ENCODE data around the gene HUNK. TPM values are rescaled to one million over a fixed set of nuclear protein-coding genes. Genes with fewer than 3 reads are reported as not detected.

The HUNK gene
- total and polyA plus RNA-seq, 2 donors (not counting 1 experiment from before 2014, with no cell fraction given) = 0.01 to 0.07 TPM

GRCh38 chr21:31900121-31900895 lies 27.5 kb downstream of the HUNK start:
- Mint-ChIP-seq H3K4me3 (no peak overlapping the region), H3K27me3 (peaks cover 7% of the 10 kb centered on the region), H3K27ac (no peak overlapping the region), H3K9me3 (ENCODE audit: insufficient read depth) (no peaks in the 10 kb centered on the region), H3K4me1 (no peaks in the 10 kb centered on the region)
- CTCF ChIA-PET = no interaction called here
- H3K36me3 ChIP-seq (replicated peaks in 1 of 2; ENCODE audit: control extremely low read depth in 1 of 2, control insufficient read depth in 1 of 2, extremely low read depth in 1 of 2, insufficient read depth in 2 of 2, low read length in 1 of 2) = no peaks in the 10 kb centered on the region
- peaks cover 0 to 5% (median 1%) of the 10 kb centered on the region in 4 experiments for H3K27me3 ChIP-seq (replicated peaks in 1 of 4; ENCODE audit: control extremely low read depth in 1 of 4, control insufficient read depth in 3 of 4, insufficient read depth in 4 of 4, low read length in 3 of 4)
- no peak overlapping the region for H3K9ac ChIP-seq (ENCODE audit: low read length)
- no peaks in the 10 kb centered on the region for H3K4me1 ChIP-seq (ENCODE audit: control insufficient read depth in 2 of 2, insufficient read depth in 2 of 2, low read length in 2 of 2)
- POLR2A ChIA-PET = no interaction called here
- WGBS (ENCODE audit: insufficient coverage) = 80% methylated on average over 11 of the region's 15 CpGs
- H3K4me2 ChIP-seq (replicated peaks; ENCODE audit: low read depth, low read length, poor library complexity, severe bottlenecking) = no peak overlapping the region
- H2AFZ ChIP-seq (ENCODE audit: insufficient read depth, low read depth, low read length, poor library complexity, severe bottlenecking) = no peak overlapping the region
- no peaks in the 10 kb centered on the region for H3K79me2 ChIP-seq (ENCODE audit: control insufficient read depth, insufficient read depth, low read length)
- no peak for TF ChIP-seq EZH2 (IDR thresholded peaks at IDR 0.05; ENCODE audit: borderline replicate concordance, insufficient read depth, low read depth, low read length, poor library complexity, severe bottlenecking)
- no peak for TF ChIP-seq CTCF (IDR thresholded peaks at IDR 0.05)
- no peak for DNase-seq
- H4K20me1 ChIP-seq (ENCODE audit: control insufficient read depth, insufficient read depth, low read length, poor library complexity, severe bottlenecking) = no peaks in the 10 kb centered on the region
- no peaks in the 10 kb centered on the region for H3K9me3 ChIP-seq (ENCODE audit: control extremely low read depth in 1 of 3, control insufficient read depth in 2 of 3, insufficient read depth in 1 of 3, low read length in 2 of 3)
- no peak overlapping the region for H3K4me3 ChIP-seq (ENCODE audit: control extremely low read depth in 1 of 5, extremely low read depth in 1 of 5, insufficient read depth in 1 of 5, low read depth in 2 of 5, low read length in 4 of 5)
- ATAC-seq (ENCODE audit: low read depth) = no peak
- no peak overlapping the region for H3K27ac ChIP-seq (ENCODE audit: low read length in 2 of 2)
- intact Hi-C loops (cut with micrococcal nuclease) = no loop called here

GRCh38 chr21:31901315-31901714 lies 28.5 kb downstream of the HUNK start:
- Histone ChIP-seq H3K79me2 (ENCODE audit: control insufficient read depth, insufficient read depth, low read length) (no peaks in the 10 kb centered on the region), H4K20me1 (ENCODE audit: control insufficient read depth, insufficient read depth, low read length, poor library complexity, severe bottlenecking) (no peaks in the 10 kb centered on the region), H3K9me3 (ENCODE audit: control extremely low read depth in 1 of 3, control insufficient read depth in 2 of 3, insufficient read depth in 1 of 3, low read length in 2 of 3) (no peaks in the 10 kb centered on the region), H3K27me3 (replicated peaks in 1 of 4; ENCODE audit: control extremely low read depth in 1 of 4, control insufficient read depth in 3 of 4, insufficient read depth in 4 of 4, low read length in 3 of 4) (peaks cover 0 to 5% (median 1%) of the 10 kb centered on the region in 4 experiments), H3K4me1 (ENCODE audit: control insufficient read depth in 2 of 2, insufficient read depth in 2 of 2, low read length in 2 of 2) (no peaks in the 10 kb centered on the region), H3K36me3 (replicated peaks in 1 of 2; ENCODE audit: control extremely low read depth in 1 of 2, control insufficient read depth in 1 of 2, extremely low read depth in 1 of 2, insufficient read depth in 2 of 2, low read length in 1 of 2) (no peaks in the 10 kb centered on the region), H3K4me3 (ENCODE audit: control extremely low read depth in 1 of 5, extremely low read depth in 1 of 5, insufficient read depth in 1 of 5, low read depth in 2 of 5, low read length in 4 of 5) (no peak overlapping the region), H2AFZ (ENCODE audit: insufficient read depth, low read depth, low read length, poor library complexity, severe bottlenecking) (no peak overlapping the region), H3K9ac (ENCODE audit: low read length) (no peak overlapping the region), H3K27ac (ENCODE audit: low read length in 2 of 2) (no peak overlapping the region), H3K4me2 (replicated peaks; ENCODE audit: low read depth, low read length, poor library complexity, severe bottlenecking) (no peak overlapping the region)
- DNase-seq = no peak
- POLR2A ChIA-PET = no interaction called here
- no peaks in the 10 kb centered on the region for H3K4me1 Mint-ChIP-seq
- no peaks in the 10 kb centered on the region for H3K9me3 Mint-ChIP-seq (ENCODE audit: insufficient read depth)
- H3K27ac Mint-ChIP-seq = no peak overlapping the region
- intact Hi-C loops (cut with micrococcal nuclease) = no loop called here
- 90% methylated on average over 2 of the region's 2 CpGs for WGBS (ENCODE audit: insufficient coverage)
- TF ChIP-seq EZH2 (IDR thresholded peaks at IDR 0.05; ENCODE audit: borderline replicate concordance, insufficient read depth, low read depth, low read length, poor library complexity, severe bottlenecking) (no peak), CTCF (IDR thresholded peaks at IDR 0.05) (no peak)
- peaks cover 17% of the 10 kb centered on the region for H3K27me3 Mint-ChIP-seq
- ATAC-seq (ENCODE audit: low read depth) = no peak
- H3K4me3 Mint-ChIP-seq = no peak overlapping the region
- CTCF ChIA-PET = no interaction called here

All from B cell (primary cell).